K562 (cell line): ENCODE data around the gene CLEC4A. TPM values are rescaled to one million over a fixed set of nuclear protein-coding genes. Genes with fewer than 3 reads are reported as not detected.
"Not testable (repeated sequence)": the region's sequence is repeated elsewhere in the genome, so short reads cannot be mapped to it uniquely, and the experiment has no call there.

Experiments used
- ATAC-seq: fragments of 200-7000 bp; cut with Tn5 transposase; 3 replicates; pipeline ENCODE4 v1.9.1; 2020; ENCODE audit warnings: moderate library complexity
- BruUV-seq: library from RNA; stranded (reverse); fragments of 400-500 nt; replicated peaks from 2 replicates; lab custom pipeline; 2021; lab: Mats Ljungman, UMichigan
- CTCF ChIA-PET: fragments of 300-600 bp; formaldehyde crosslinking; extraction: SDS; loops from one replicate; lab custom pipeline; 2021; ENCODE audit warnings: low intra/inter-chr PET ratio; lab: Yijun Ruan, JAX
- POLR2A ChIA-PET: fragments of 300-600, 350-650 bp; sonication (Branson Sonifier 250); formaldehyde crosslinking; extraction: SDS; loops from one replicate; lab custom pipeline; 2021; ENCODE audit warnings: antibody characterized with exemption, inconsistent platforms; lab: Yijun Ruan, JAX
- DNase-seq, 4 experiments: peaks; one replicate each; pipeline versions ENCODE4 v3.0.0 to v3.0.0-alpha.2; 2011 to 2018; ENCODE audit warnings: low spot score in 3 of 4, mixed read lengths in 3 of 4; ENCODE audit errors: extremely low read depth in 1 of 4
- FAIRE-seq: peaks from 2 replicates; lab custom pipeline; 2011; peaks lifted over from hg19 to GRCh38; lab: Jason Lieb, UNC
- H2AFZ ChIP-seq: 2 replicates; pipeline ENCODE4 v1.6.0; 2011; ENCODE audit warnings: low read depth, low read length, control low read depth, inconsistent platforms
- H3K27ac ChIP-seq: fragments of 200-600 bp; 3 replicates; pipeline ENCODE4 v1.8.0; 2011; ENCODE audit warnings: low read depth, mild to moderate bottlenecking, control low read depth, inconsistent platforms, low read length, moderate library complexity, mixed read lengths; ENCODE audit errors: extremely low read depth
- H3K27me3 ChIP-seq, 2 experiments: fragments of 300-600 bp in 1 of 2; 2 replicates in 1 of 2; 3 replicates in 1 of 2; pipeline versions ENCODE4 v1.6.0 to v1.8.0; 2011; ENCODE audit warnings: inconsistent platforms in 2 of 2, low read length in 2 of 2, mild to moderate bottlenecking in 1 of 2, mixed read lengths in 1 of 2, moderate library complexity in 1 of 2; ENCODE audit not compliant: control insufficient read depth in 2 of 2, insufficient read depth in 2 of 2
- H3K36me3 ChIP-seq: fragments of 300-600 bp; 3 replicates; pipeline ENCODE4 v1.8.0; 2011; ENCODE audit warnings: mild to moderate bottlenecking, low read length, inconsistent platforms; ENCODE audit not compliant: control insufficient read depth, insufficient read depth
- H3K4me1 ChIP-seq, 2 experiments: fragments of 200-600 bp in 1 of 2; replicated peaks in 1 of 2; 2 replicates in 1 of 2; 3 replicates in 1 of 2; pipeline versions ENCODE4 v1.5.1 to v1.8.0; 2011; ENCODE audit warnings: inconsistent platforms in 2 of 2, low read length in 2 of 2, mild to moderate bottlenecking in 1 of 2, mixed read lengths in 1 of 2, moderate library complexity in 1 of 2; ENCODE audit not compliant: control insufficient read depth in 2 of 2, insufficient read depth in 2 of 2
- H3K4me2 ChIP-seq: 2 replicates; pipeline ENCODE4 v1.6.1; 2011; ENCODE audit warnings: low read length, control low read depth, inconsistent platforms, mixed read lengths; ENCODE audit not compliant: insufficient read depth
- H3K4me3 ChIP-seq: fragments of 200-600 bp; sonication (generic), shearing (Covaris generic); 2 replicates; pipeline ENCODE4 v1.5.1; 2016; ENCODE audit warnings: control low read depth, inconsistent platforms
- H3K79me2 ChIP-seq: fragments of 200-600 bp; 3 replicates; pipeline ENCODE4 v1.8.0; 2011; ENCODE audit warnings: low read length, inconsistent platforms; ENCODE audit not compliant: control insufficient read depth, insufficient read depth
- H3K9ac ChIP-seq, 2 experiments: 2 replicates each; pipeline versions ENCODE4 v1.6.0 to v1.6.1; 2011; ENCODE audit warnings: low read depth in 2 of 2, low read length in 2 of 2, control low read depth in 1 of 2, inconsistent platforms in 1 of 2, mild to moderate bottlenecking in 1 of 2, mixed read lengths in 1 of 2; ENCODE audit not compliant: insufficient read depth in 1 of 2
- H3K9me1 ChIP-seq: one replicate; pipeline ENCODE4 v1.6.0; 2011; ENCODE audit warnings: inconsistent platforms, mild to moderate bottlenecking, low read length, moderate library complexity; ENCODE audit not compliant: control insufficient read depth, insufficient read depth
- H3K9me3 ChIP-seq: replicated peaks from 2 replicates; pipeline ENCODE4 v1.5.1; 2011; ENCODE audit warnings: low read depth, low read length, inconsistent platforms; ENCODE audit not compliant: control insufficient read depth, insufficient read depth
- H4K20me1 ChIP-seq: replicated peaks from 2 replicates; pipeline ENCODE4 v1.6.1; 2011; ENCODE audit warnings: low read length, inconsistent platforms, mixed read lengths; ENCODE audit not compliant: control insufficient read depth, insufficient read depth
- CXXC5 ChIP-seq: fragments of 250-450 bp; sonication (Bioruptor Pico); IDR thresholded peaks from 2 replicates; pipeline ENCODE4 v1.8.0; 2022; ENCODE audit warnings: inconsistent platforms, mild to moderate bottlenecking, moderate library complexity
- EGR1 ChIP-seq: fragments of 450-650 bp; conservative IDR thresholded peaks from 2 replicates; pipeline ENCODE4 v1.6.1; 2017; ENCODE audit warnings: mild to moderate bottlenecking
- HDAC2 ChIP-seq: fragments of 450-650 bp; IDR thresholded peaks from 2 replicates; pipeline ENCODE4 v1.6.1; 2016; ENCODE audit warnings: mild to moderate bottlenecking
- POLR2G ChIP-seq: fragments of 200-400 bp; formaldehyde crosslinking; IDR thresholded peaks from 2 replicates; pipeline ENCODE4 v1.6.1; 2017; ENCODE audit warnings: low read depth, mild to moderate bottlenecking, antibody characterized with exemption, low read length, moderate library complexity
- RBM15 ChIP-seq: fragments of 200-400 bp; formaldehyde crosslinking; IDR thresholded peaks from 2 replicates; pipeline ENCODE4 v1.6.1; 2018; ENCODE audit warnings: mild to moderate bottlenecking, low read length, moderate library complexity; ENCODE audit not compliant: insufficient read depth
- ZNF175 ChIP-seq: fragments of 200-800 bp; sonication (Bioruptor generic); IDR thresholded peaks from 2 replicates; pipeline ENCODE4 v1.6.1; 2016; ENCODE audit warnings: low read depth, mild to moderate bottlenecking, missing genetic modification characterization, missing compliant biosample characterization
- WGBS: fragments of 100-300 bp; shearing (Covaris generic); methylation state at CpG from one replicate; pipeline ENCODE4 v1.1.6; 2016; ENCODE audit warnings: low coverage, mixed read lengths; ENCODE audit not compliant: insufficient coverage; ENCODE audit errors: missing lambda C conversion rate; 5-methylcytosine and 5-hydroxymethylcytosine counted together
- in situ Hi-C: fragments of 300-500 bp; cut with MboI; formaldehyde crosslinking; loops from 4 replicates; pipeline ENCODE4 v1.15.0; 2018; ENCODE audit warnings: inconsistent platforms, mixed read lengths
- intact Hi-C: fragments of 100-400 bp; cut with micrococcal nuclease; formaldehyde crosslinking; loops from 2 replicates; pipeline ENCODE4 v1.14.2; 2022
- polyA plus RNA-seq, 8 experiments: library from polyadenylated mRNA; depleted of rRNA in 4 of 8; stranded (reverse) in 5 of 8; unstranded in 3 of 8; fragments of >200 nt; fragmentation: Nextera tagmentation in 2 of 8; fragmentation: Illumina TruSeq in 1 of 8; extraction: Ambion mirVana in 2 of 8; extraction: Trizol in 1 of 8; gene quantifications; 2 replicates each; pipeline versions ENCODE4 v1.2.1 to v1.2.3, GENCODE V29; 2011 to 2014; ENCODE audit warnings: inconsistent platforms in 1 of 8, missing spikeins in 1 of 8
- total RNA-seq, 7 experiments: library from RNA; depleted of rRNA in 6 of 7; stranded (reverse); fragments of >200 nt in 6 of 7; fragmentation: Illumina TruSeq in 2 of 7; extraction: Trizol in 2 of 7; gene quantifications; 2 replicates each; pipeline versions ENCODE4 v1.2.1 to v1.2.3, GENCODE V29; 2011 to 2021; ENCODE audit warnings: low replicate concordance in 1 of 7
- TF ChIP-seq, protein P1 (sequence below), 2 experiments: IDR thresholded peaks; 2 replicates each; pipeline ENCODE4 v1.6.1; 2012; ENCODE audit warnings: improper control_type of control experiment in 2 of 2, low read depth in 2 of 2, low read length in 2 of 2, borderline replicate concordance in 1 of 2

Gene CLEC4A
- total and polyA plus RNA-seq, 9 of the 15 experiments (the other 6 are each of a cell fraction or from before 2014, with no cell fraction given), result 0.06 to 0.27 (median 0.18) TPM; not detected in 5

DNA sequence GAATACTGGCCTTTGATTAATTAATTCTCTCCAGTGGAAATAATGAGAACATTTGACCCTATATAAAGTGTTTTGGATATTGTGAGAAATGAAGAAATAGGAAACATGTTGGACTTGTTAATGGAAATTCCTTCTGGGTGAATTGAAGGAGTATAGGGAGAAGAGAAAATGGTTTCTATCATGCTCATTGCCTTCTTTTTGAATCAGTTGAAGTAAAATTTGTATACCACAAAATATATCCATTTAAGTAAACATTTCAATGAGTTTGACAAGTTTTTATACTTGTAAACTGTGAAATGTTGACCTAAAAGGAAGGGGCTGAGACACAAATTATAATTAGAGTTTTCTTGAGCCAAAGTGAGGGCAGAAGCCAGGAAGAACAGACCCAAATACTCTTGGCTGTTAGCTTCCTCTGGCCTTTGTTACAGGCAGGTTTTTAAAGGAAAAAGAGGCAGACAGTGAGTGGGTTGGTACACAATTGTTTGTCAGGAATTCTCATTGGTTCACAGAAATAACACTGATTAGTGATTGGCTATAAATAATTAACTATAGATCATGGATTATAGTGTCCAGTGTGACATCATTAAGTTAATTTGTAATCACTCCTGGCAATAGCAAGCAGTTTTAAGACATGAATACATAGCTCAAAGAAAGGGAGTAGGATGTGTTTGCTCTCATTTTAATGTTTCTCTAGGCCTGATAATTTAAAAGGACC lies 34.2 kb downstream of the CLEC4A start (continued):
- TF ChIP-seq POLR2G, result no peak
- TF ChIP-seq HDAC2, result no peak
- TF ChIP-seq ZNF175 (CRISPR knock-in tag), result peak; percentile 91
- no peak for TF ChIP-seq EGR1
- TF ChIP-seq RBM15, result no peak
- peak; percentile 39; the same call in 1 of the 2 replicates for TF ChIP-seq CXXC5 (CRISPR knock-in tag)
- TF ChIP-seq, protein P1, sequence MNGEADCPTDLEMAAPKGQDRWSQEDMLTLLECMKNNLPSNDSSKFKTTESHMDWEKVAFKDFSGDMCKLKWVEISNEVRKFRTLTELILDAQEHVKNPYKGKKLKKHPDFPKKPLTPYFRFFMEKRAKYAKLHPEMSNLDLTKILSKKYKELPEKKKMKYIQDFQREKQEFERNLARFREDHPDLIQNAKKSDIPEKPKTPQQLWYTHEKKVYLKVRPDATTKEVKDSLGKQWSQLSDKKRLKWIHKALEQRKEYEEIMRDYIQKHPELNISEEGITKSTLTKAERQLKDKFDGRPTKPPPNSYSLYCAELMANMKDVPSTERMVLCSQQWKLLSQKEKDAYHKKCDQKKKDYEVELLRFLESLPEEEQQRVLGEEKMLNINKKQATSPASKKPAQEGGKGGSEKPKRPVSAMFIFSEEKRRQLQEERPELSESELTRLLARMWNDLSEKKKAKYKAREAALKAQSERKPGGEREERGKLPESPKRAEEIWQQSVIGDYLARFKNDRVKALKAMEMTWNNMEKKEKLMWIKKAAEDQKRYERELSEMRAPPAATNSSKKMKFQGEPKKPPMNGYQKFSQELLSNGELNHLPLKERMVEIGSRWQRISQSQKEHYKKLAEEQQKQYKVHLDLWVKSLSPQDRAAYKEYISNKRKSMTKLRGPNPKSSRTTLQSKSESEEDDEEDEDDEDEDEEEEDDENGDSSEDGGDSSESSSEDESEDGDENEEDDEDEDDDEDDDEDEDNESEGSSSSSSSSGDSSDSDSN (IDR thresholded peaks at IDR 0.05; ENCODE audit: borderline replicate concordance in 1 of 2, low read depth in 2 of 2, low read length in 2 of 2), result no peak
- TF ChIP-seq, all 486 proteins: peak for 18

DNA sequence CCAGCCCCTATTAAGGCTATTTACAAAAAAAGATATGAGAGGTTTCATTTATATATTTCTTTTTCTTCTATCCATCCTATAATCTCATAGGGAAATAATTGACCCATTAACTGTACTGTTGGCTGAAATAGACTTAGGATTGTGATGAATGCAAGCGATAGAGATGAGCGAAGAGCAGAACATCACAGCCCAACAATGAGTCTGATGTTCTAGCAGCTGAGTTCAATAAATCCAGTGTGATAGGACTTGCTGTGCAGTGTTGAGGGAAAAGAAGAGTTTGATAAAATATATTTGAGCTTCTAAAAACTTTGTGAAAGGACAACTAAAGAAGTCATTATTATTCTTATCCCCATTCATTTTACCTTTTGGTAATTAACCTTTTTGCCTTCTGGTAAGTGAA lies 49.5 kb downstream of the CLEC4A start:
- CTCF ChIA-PET, FAIRE-seq, H3K9me3 ChIP-seq, H2AFZ ChIP-seq, H3K9ac ChIP-seq, H3K9me1 ChIP-seq, intact Hi-C loops, H3K79me2 ChIP-seq, H3K36me3 ChIP-seq, H4K20me1 ChIP-seq, ATAC-seq, H3K4me2 ChIP-seq, H3K4me3 ChIP-seq, POLR2A ChIA-PET, H3K27me3 ChIP-seq, H3K27ac ChIP-seq, H3K4me1 ChIP-seq, in situ Hi-C loops, BruUV-seq, DNase-seq: not testable (repeated sequence)
- WGBS, result 0% methylated on average over 1 of the region's 2 CpGs
